Colonic mucosa (tissue), 4 donors: ENCODE results near the gene LSP1. TPM values are rescaled to one million over a fixed set of nuclear protein-coding genes. Genes with fewer than 3 reads are reported as not detected.

ENCODE experiments used
- DNase-seq: peaks from one replicate; pipeline ENCODE4 v3.0.0-alpha.2; 2020
- H3K27ac ChIP-seq: fragments of 200-600 bp; one replicate; pipeline ENCODE4 v1.8.0; 2021
- H3K27me3 ChIP-seq: fragments of 200-600 bp; one replicate; pipeline ENCODE4 v1.8.0; 2021
- H3K36me3 ChIP-seq: fragments of 200-600 bp; one replicate; pipeline ENCODE4 v1.8.0; 2021
- H3K4me1 ChIP-seq: fragments of 200-600 bp; one replicate; pipeline ENCODE4 v1.8.0; 2021; ENCODE audit warnings: mild to moderate bottlenecking
- H3K4me3 ChIP-seq: fragments of 200-600 bp; one replicate; pipeline ENCODE4 v1.8.0; 2021
- H3K9ac ChIP-seq, 2 donors: one replicate each; pipeline ENCODE4 v1.7.0; 2013; ENCODE audit warnings: control low read depth in 2 of 2, low read depth in 2 of 2, low read length in 2 of 2
- H3K9me3 ChIP-seq: fragments of 200-600 bp; one replicate; pipeline ENCODE4 v1.8.0; 2021
- CTCF ChIP-seq: fragments of 200-600 bp; IDR thresholded peaks from one replicate; pipeline ENCODE4 v1.8.0; 2022; ENCODE audit warnings: antibody characterized with exemption, mild to moderate bottlenecking
- intact Hi-C: fragments of 100-400 bp; cut with DNase I; formaldehyde crosslinking; loops from one replicate; pipeline ENCODE4 v1.14.1; 2022
- total RNA-seq, 2 donors: library from RNA; stranded (reverse); fragmentation: NEBNext Ultra II Directional in 1 of 2; extraction: Animal tissue kit (Norgen Biotek cat#: 25700) in 1 of 2; gene quantifications; one replicate each; pipeline ENCODE4 v1.2.1, GENCODE V29; 2021
- donor health status: healthy.
- donor health status: DM: no; HTN: no; CAD: no.
- donor health status: DM: no; HTN: no; CAD: no.

LSP1 gene
- total RNA-seq, 2 donors from 2014 or later, result 18.9 to 23.0 TPM

- DNase-seq, result no peak
- no peak overlapping the region for H3K27ac ChIP-seq
- H3K4me1 ChIP-seq, result no peaks in the 10 kb centered on the region
- no peak overlapping the region for H3K9ac ChIP-seq
- intact Hi-C loops, result no loop called here
- TF ChIP-seq CTCF, result no peak
- no peak overlapping the region for H3K4me3 ChIP-seq
- no peaks in the 10 kb centered on the region for H3K36me3 ChIP-seq
- H3K27me3 ChIP-seq, result no peaks in the 10 kb centered on the region
- H3K9me3 ChIP-seq, result no peaks in the 10 kb centered on the region
Observed at GRCh38 chr11:1815751-1816150, 37.1 kb upstream of the LSP1 start.

GRCh38 chr11:1817000-1817399 lies 35.9 kb upstream of the LSP1 start:
- Histone ChIP-seq H3K27me3 (no peaks in the 10 kb centered on the region), H3K9ac (no peak overlapping the region)
- intact Hi-C loops, result no loop called here

GRCh38 chr11:1817511-1817910 lies 35.4 kb upstream of the LSP1 start:
- no peaks in the 10 kb centered on the region for H3K4me1 ChIP-seq
- TF ChIP-seq CTCF, result no peak
- DNase-seq, result no peak
- H3K27me3 ChIP-seq, result no peaks in the 10 kb centered on the region
- H3K36me3 ChIP-seq, result no peaks in the 10 kb centered on the region
- no peak overlapping the region for H3K27ac ChIP-seq
- H3K4me3 ChIP-seq, result no peak overlapping the region
- H3K9ac ChIP-seq, result no peak overlapping the region
- intact Hi-C loops, result no loop called here
- no peaks in the 10 kb centered on the region for H3K9me3 ChIP-seq

More at GRCh38 chr11:1817000-1817399, 35.9 kb upstream of the LSP1 start:
- Histone ChIP-seq H3K27ac (no peak overlapping the region), H3K4me1 (no peaks in the 10 kb centered on the region), H3K4me3 (no peak overlapping the region), H3K9me3 (no peaks in the 10 kb centered on the region), H3K36me3 (no peaks in the 10 kb centered on the region)
- no peak for DNase-seq
- TF ChIP-seq CTCF, result no peak

GRCh38 chr11:1819074-1819473 lies 33.8 kb upstream of the LSP1 start:
- Histone ChIP-seq H3K9me3 (no peaks in the 10 kb centered on the region), H3K36me3 (no peaks in the 10 kb centered on the region), H3K9ac (no peak overlapping the region), H3K27me3 (no peaks in the 10 kb centered on the region), H3K4me1 (no peaks in the 10 kb centered on the region), H3K27ac (no peak overlapping the region), H3K4me3 (no peak overlapping the region)
- no peak for DNase-seq
- intact Hi-C loops, result no loop called here
- TF ChIP-seq CTCF, result no peak

- DNase-seq, result no peak
- no peak overlapping the region for H3K27ac ChIP-seq
- no peaks in the 10 kb centered on the region for H3K27me3 ChIP-seq
- H3K4me1 ChIP-seq, result peaks cover 3% of the 10 kb centered on the region
- H3K4me3 ChIP-seq, result no peak overlapping the region
- TF ChIP-seq CTCF, result no peak
- no peak overlapping the region for H3K9ac ChIP-seq
- no peaks in the 10 kb centered on the region for H3K36me3 ChIP-seq
- no peaks in the 10 kb centered on the region for H3K9me3 ChIP-seq
- intact Hi-C loops, result no loop called here
Observed at GRCh38 chr11:1820463-1821325, 32.2 kb upstream of the LSP1 start.
